HFF-Myc (cell line): Measurements from ENCODE around the gene AAGAB.

ENCODE experiments used
- DNase-seq: peaks from one replicate; pipeline ENCODE4 v3.0.0-alpha.2; 2011; ENCODE audit warnings: low read depth; ENCODE audit errors: extremely low read depth
- H3K4me3 ChIP-seq: replicated peaks from 2 replicates; pipeline ENCODE4 v1.5.1; 2011; ENCODE audit warnings: low read depth, mild to moderate bottlenecking, control low read depth, low read length
- CTCF ChIP-seq: IDR thresholded peaks from 2 replicates; pipeline ENCODE4 v1.5.1; 2012; ENCODE audit warnings: mild to moderate bottlenecking, low read depth, low read length, control low read depth; ENCODE audit errors: missing control alignments

Gene AAGAB

GRCh38 chr15:67208396-67208795, 46.1 kb downstream of the AAGAB start:
- no peak overlapping the region for H3K4me3 ChIP-seq
- no peak for TF ChIP-seq CTCF
- no peak for DNase-seq

DNA sequence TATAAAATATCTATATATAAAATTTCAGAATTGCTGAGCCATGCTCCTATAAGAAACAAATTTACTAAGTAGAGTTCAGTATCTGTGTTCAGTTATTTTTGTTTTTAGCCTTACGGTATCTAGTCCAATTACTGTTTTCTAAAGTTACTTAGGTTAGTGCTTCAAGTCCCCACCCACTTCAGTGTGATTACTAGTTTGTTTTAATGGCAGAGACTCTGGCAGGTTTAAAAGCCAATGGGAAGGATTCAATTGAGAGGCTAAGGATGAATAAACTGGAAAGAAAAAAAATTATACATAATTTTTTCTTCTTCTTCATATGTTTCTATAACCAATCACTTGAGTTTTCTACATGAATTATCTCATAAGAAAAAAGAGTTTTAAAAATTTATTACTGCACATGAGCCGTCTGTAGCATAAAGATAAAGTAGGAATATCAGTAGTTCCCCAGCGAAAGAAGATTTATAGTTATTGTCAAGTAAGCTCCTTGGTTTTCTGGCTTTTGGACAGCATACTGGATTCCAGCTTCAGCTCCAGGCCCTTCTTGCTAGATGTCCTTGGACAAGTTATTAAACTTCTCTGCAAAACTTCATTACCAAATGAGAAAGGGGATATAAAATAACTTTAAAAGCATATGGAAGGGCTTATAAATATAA, 46.8 kb downstream of the AAGAB start:
- TF ChIP-seq CTCF: no peak
- H3K4me3 ChIP-seq: no peak overlapping the region
- DNase-seq: no peak

GRCh38 chr15:67202991-67203390, 51.5 kb downstream of the AAGAB start:
- no peak for TF ChIP-seq CTCF
- DNase-seq: no peak

GRCh38 chr15:67202091-67202490, 52.4 kb downstream of the AAGAB start:
- no peak overlapping the region for H3K4me3 ChIP-seq
- no peak for DNase-seq

More at GRCh38 chr15:67202991-67203390, 51.5 kb downstream of the AAGAB start:
- no peak overlapping the region for H3K4me3 ChIP-seq

GRCh38 chr15:67201136-67201535, 53.3 kb downstream of the AAGAB start:
- no peak overlapping the region for H3K4me3 ChIP-seq
- no peak for DNase-seq
- no peak for TF ChIP-seq CTCF

More at GRCh38 chr15:67202091-67202490, 52.4 kb downstream of the AAGAB start:
- TF ChIP-seq CTCF: no peak

GRCh38 chr15:67199881-67200763, 54.3 kb downstream of the AAGAB start:
- no peak overlapping the region for H3K4me3 ChIP-seq
- TF ChIP-seq CTCF: no peak
- DNase-seq: no peak
